Measurements from ENCODE around the gene NECAB3. TPM values are rescaled to one million over a fixed set of nuclear protein-coding genes. Genes with fewer than 3 reads are reported as not detected.

Gene NECAB3
- total RNA-seq, 2 donors from 2014 or later = 24.0 to 29.6 TPM

DNA sequence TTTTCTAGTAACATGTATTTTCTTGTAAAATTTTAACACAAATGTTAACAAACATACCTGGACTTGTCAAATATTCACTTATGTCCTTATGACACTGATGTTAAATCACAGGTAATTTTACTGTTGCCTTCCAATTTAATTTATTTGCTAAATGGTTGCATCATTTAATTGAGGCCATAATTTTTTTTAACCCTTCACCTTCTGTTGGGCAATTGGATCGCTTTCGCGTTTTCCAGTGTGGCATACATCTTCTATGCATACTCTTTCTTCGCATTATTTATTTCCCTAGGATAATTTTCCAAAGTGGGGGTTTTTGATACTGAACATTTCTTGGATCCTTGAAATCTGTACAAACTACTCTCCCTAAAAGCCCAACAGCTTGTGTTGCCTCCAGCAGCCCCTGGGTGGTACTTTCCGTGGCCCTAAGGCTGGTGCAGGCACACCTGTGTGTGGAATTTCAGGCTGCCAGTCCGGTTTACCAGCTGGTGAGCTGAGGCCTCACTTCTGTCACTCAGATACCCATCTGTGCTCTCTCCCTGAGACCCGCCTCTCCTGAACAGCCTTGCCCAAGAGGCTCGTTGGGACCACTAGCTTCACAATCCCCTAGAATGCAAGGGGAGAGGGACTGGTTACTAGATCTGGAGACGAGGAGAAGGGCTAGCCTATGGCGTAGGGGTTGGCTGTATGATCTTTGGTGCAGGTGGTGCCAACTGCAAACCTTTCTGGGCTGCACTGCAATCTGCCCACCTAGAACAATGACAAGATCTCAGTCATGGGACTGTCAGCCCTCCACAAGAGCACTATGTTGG, 23.3 kb downstream of the NECAB3 start:
- TF ChIP-seq, protein P1, sequence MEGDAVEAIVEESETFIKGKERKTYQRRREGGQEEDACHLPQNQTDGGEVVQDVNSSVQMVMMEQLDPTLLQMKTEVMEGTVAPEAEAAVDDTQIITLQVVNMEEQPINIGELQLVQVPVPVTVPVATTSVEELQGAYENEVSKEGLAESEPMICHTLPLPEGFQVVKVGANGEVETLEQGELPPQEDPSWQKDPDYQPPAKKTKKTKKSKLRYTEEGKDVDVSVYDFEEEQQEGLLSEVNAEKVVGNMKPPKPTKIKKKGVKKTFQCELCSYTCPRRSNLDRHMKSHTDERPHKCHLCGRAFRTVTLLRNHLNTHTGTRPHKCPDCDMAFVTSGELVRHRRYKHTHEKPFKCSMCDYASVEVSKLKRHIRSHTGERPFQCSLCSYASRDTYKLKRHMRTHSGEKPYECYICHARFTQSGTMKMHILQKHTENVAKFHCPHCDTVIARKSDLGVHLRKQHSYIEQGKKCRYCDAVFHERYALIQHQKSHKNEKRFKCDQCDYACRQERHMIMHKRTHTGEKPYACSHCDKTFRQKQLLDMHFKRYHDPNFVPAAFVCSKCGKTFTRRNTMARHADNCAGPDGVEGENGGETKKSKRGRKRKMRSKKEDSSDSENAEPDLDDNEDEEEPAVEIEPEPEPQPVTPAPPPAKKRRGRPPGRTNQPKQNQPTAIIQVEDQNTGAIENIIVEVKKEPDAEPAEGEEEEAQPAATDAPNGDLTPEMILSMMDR (IDR thresholded peaks at IDR 0.05) = no peak
- Histone ChIP-seq H3K4me1 (ENCODE audit: control insufficient read depth in 1 of 2, low read depth in 2 of 2) (peaks cover 15 to 39% of the 10 kb centered on the region in 2 donors), H3K36me3 (no peaks in the 10 kb centered on the region), H3K27ac (no peak overlapping the region), H3K4me3 (no peak overlapping the region), H3K9me3 (no peaks in the 10 kb centered on the region), H3K27me3 (replicated peaks; ENCODE audit: insufficient read depth) (no peaks in the 10 kb centered on the region)
- DNase-seq (ENCODE audit: low spot score) = no peak
- ATAC-seq (ENCODE audit: insufficient number of reproducible peaks, low FRiP score, low read depth) = no peak

DNA sequence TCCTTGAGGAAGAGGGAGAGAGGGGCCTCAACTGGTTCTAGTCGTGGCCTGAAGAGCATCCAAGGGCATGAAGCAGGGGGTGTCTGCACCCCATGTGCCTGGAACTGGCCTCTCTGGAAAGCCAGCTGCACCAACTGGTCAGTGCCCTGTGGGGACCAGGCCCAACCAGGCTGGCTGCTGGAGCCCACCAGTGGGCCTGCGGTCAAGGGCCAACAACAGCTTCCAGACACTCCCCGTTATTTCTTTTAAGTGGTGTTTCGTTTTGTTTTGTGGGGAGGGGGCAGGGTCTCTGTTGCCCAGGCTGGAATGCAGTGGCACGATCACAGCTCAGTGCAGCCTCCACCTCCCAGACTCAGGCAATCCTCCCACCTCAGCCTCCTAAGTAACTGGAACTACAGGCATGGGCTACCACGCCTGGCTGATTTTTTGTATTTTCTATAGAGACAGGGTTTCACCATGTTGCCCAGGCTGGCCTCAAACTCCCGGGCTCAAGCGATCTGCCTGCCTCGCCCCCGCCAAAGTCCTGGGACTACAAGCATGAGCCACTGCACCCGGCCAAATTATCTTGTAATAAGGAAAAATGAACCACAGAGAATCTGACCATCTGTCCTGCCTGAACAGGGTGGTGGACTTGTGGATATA, 24.0 kb downstream of the NECAB3 start:
- ATAC-seq (ENCODE audit: insufficient number of reproducible peaks, low FRiP score, low read depth) (no peak), DNase-seq (ENCODE audit: low spot score) (no peak)
- H3K4me1 ChIP-seq (ENCODE audit: control insufficient read depth in 1 of 2, low read depth in 2 of 2) = peaks cover 15 to 39% of the 10 kb centered on the region in 2 donors

DNA sequence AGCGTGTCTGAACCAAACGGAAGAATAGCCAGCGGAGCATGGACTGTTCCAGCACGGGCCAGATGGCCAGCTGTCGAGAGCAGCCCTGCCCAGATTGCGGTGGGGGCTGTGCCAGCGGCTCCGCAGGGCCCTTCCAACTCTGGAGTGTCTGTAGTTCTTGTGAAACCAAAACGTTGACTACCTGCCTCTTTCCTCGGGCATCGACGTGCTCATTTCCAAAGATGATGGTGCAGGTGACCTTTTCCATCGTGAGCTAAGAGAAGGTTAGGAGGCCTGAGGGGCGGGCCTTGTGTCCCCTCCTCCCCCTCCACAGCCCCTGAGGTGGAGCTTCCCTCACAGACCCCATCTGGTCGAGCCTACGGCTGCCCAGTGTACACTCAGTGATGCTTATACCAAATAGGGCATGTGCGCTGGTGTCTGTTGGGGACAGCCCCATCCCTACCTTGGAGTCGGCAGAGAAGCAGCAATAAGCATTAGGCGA, 25.0 kb downstream of the NECAB3 start:
- Histone ChIP-seq H3K27ac (no peak overlapping the region), H3K27me3 (replicated peaks; ENCODE audit: insufficient read depth) (no peaks in the 10 kb centered on the region), H3K4me1 (ENCODE audit: control insufficient read depth in 1 of 2, low read depth in 2 of 2) (peaks cover 15 to 39% of the 10 kb centered on the region in 2 donors), H3K9me3 (no peaks in the 10 kb centered on the region), H3K4me3 (no peak overlapping the region), H3K36me3 (peaks cover 15% of the 10 kb centered on the region)
- TF ChIP-seq, protein P1 (IDR thresholded peaks at IDR 0.05) = no peak
- DNase-seq (ENCODE audit: low spot score) (no peak), ATAC-seq (ENCODE audit: insufficient number of reproducible peaks, low FRiP score, low read depth) (no peak)

More for the DNA sequence above, 24.0 kb downstream of the NECAB3 start:
- no peaks in the 10 kb centered on the region for H3K27me3 ChIP-seq (replicated peaks; ENCODE audit: insufficient read depth)
- H3K9me3 ChIP-seq = no peaks in the 10 kb centered on the region
- H3K27ac ChIP-seq = no peak overlapping the region
- TF ChIP-seq, protein P1 (IDR thresholded peaks at IDR 0.05) = no peak
- H3K36me3 ChIP-seq = peaks cover 5% of the 10 kb centered on the region
- H3K4me3 ChIP-seq = no peak overlapping the region

DNA sequence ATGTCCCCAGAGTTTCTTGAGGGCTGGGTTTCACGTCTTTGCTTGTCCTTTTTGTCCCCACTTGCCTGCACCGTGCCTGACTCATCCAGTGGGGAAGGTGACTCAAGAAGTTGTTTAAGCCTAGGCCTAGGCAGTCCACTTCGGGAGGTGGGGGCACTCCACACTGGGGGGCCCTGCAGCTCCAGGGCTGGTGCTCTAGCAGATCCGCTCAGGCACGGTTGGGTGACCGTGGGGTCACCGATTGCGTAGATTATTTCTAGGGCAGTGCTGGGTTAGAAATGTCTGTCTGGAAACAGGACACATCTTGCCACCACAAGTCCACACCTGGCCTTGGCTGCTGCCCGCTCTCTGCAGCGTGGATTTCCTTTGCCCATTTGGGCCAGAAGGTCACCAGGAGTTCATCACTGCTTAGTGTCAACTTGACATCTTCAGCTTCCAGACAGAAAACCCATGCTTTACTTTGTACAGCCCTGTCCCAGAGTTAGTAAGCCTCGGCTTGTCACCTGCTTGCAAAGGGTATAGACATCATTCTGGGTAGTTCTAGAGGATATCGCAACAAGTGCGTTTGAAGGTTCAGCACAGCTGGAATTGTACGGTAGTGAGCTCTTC, 25.7 kb downstream of the NECAB3 start:
- no peak for ATAC-seq (ENCODE audit: insufficient number of reproducible peaks, low FRiP score, low read depth)
- no peaks in the 10 kb centered on the region for H3K9me3 ChIP-seq

More for the DNA sequence above, 25.7 kb downstream of the NECAB3 start:
- Histone ChIP-seq H3K27me3 (replicated peaks; ENCODE audit: insufficient read depth) (no peaks in the 10 kb centered on the region), H3K4me1 (ENCODE audit: control insufficient read depth in 1 of 2, low read depth in 2 of 2) (peaks cover 15 to 34% of the 10 kb centered on the region in 2 donors), H3K27ac (peak overlapping the region in 1 of 2 donors; percentile 48), H3K36me3 (peaks cover 19% of the 10 kb centered on the region), H3K4me3 (no peak overlapping the region)
- no peak for DNase-seq (ENCODE audit: low spot score)
- TF ChIP-seq, protein P1 (IDR thresholded peaks at IDR 0.05) = no peak
